LNCAP (cell line): ENCODE data around the gene TBC1D24.

Experiments
- TF ChIP-seq, protein P1 (sequence below): fragments of 450-650 bp; IDR thresholded peaks from 2 replicates; pipeline ENCODE4 v1.5.1; 2017; ENCODE audit warnings: mild to moderate bottlenecking

Gene TBC1D24

DNA sequence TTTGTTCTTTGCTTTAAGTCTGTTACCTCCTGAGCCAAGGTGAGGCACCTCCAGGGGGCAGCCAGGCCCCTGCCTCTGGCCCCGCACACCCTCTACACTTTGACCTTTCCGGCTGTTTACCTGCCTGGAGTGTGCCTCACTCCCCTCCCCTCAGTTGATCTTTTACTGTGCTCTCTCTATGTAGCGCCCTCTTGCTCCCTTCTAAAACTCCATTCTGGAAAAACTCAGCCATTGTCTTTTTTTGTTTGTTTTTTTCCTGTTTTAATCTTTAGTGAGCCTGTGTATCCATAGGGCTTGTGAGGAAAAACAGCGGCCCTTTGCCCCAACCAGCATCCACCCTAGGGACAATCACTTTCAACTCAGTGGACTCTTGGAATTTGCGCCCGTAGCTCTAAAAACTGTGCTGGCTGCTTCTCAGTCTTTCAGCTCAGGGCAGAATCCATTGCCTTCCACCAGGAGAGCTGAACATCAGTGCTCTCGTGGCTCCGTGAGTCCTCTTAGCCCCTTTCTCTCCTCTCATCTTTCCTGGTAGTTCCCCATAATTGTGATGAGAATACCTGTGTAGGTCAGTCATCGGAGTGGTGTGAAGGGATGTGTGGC, 49.5 kb downstream of the TBC1D24 start:
- TF ChIP-seq, protein P1, sequence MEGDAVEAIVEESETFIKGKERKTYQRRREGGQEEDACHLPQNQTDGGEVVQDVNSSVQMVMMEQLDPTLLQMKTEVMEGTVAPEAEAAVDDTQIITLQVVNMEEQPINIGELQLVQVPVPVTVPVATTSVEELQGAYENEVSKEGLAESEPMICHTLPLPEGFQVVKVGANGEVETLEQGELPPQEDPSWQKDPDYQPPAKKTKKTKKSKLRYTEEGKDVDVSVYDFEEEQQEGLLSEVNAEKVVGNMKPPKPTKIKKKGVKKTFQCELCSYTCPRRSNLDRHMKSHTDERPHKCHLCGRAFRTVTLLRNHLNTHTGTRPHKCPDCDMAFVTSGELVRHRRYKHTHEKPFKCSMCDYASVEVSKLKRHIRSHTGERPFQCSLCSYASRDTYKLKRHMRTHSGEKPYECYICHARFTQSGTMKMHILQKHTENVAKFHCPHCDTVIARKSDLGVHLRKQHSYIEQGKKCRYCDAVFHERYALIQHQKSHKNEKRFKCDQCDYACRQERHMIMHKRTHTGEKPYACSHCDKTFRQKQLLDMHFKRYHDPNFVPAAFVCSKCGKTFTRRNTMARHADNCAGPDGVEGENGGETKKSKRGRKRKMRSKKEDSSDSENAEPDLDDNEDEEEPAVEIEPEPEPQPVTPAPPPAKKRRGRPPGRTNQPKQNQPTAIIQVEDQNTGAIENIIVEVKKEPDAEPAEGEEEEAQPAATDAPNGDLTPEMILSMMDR, result no peak

DNA sequence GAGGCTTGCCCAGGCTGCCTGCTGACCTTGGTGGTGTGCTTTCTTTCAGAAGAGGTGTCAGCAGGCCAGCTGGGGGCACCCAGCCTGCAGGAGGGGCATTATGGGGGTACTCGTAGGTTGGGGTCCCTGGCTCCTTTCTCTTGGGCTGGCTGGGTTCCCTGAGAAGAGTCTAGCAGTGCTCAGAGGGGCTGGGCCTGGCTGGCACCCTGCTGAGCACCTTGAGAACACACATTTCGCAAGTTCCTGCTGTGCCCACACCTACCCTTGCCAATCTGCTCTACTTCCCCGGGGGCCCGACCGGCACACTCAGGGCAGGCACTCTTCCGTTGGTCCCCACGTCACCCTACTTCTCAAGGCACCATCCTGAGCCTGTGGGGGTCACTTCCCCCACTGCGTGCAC, 51.2 kb downstream of the TBC1D24 start:
- TF ChIP-seq, protein P1, result no peak

DNA sequence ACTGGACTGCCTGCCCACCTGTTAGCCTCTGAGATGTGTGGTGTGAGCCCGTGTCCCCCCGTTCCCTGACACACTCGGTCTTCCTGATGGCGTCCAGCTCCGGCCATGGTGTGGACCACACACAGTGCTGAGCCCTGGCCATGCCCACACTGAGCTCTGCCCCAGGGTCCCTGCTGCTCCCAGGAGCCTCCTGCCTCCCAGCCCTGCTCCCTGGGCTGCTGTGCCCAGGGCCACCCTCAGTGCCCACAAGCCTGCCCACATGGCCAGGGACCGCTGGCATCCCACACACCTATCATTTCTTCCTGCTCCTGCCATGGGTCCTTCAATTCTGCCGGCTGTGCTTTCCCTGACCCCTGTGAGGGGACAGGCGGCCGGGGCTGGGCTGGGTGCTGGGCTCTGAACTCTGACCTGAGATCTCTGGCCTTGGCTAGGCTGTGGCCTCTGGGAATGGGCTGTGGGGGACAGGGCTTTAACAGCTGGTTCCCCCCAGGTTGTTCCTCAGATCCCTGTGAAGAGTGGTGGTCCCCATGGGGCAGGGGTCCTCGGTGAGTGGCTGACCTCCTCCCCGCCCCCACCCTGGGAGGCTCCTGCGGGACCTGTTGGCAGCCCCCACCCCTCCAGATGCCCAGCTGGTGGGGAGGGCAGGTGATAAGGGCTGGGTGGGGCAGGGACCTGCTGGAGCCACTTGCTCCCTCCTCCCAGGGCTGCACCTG, 52.3 kb downstream of the TBC1D24 start:
- TF ChIP-seq, protein P1, result no peak

DNA sequence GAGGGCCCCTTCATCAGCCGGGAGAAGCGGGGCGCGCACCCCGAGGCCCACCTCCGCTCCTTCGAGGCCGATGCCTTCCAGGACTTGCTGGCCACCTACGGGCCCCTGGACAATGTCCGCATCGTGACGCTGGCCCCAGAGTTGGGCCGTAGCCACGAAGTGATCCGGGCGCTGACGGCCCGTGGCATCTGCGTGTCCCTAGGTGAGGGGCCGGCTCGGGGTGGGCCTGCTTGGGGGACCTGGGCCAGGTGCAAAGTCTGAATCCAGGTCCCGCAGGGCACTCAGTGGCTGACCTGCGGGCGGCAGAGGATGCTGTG, 52.8 kb downstream of the TBC1D24 start:
- TF ChIP-seq, protein P1, result no peak

DNA sequence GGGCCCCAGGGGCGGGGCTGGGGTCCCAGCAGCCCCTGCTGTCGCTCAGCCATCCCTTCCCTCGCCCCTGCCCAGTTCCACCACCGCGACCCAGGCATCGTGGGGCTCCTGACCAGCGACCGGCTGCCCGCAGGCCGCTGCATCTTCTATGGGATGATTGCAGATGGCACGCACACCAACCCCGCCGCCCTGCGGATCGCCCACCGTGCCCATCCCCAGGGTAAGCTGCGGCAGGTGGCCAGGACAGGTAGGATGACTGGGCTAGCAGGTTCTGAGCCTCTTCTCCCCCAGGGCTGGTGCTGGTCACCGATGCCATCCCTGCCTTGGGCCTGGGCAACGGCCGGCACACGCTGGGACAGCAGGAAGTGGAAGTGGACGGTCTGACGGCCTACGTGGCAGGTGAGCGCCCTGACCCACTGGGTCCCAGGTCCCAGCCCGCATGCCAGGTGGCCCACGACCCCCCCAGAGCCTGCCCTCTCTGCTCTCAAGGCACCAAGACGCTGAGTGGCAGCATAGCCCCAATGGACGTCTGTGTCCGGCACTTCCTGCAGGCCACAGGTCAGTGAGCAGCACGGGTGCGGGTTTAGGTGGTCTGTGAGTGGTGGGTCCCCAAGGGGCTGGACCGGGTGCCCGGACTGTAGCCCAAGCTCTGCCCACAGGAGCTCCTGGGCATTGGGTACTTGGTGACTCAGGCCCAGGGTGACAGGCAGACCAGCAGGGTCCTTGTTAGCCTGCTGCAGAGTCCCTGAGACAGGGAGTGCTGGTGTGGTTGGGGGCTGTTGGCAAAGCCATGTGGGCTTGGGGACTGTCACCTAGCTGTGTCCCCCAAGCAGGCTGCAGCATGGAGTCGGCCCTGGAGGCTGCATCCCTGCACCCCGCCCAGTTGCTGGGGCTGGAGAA, 53.5 kb downstream of the TBC1D24 start:
- TF ChIP-seq, protein P1, result no peak

DNA sequence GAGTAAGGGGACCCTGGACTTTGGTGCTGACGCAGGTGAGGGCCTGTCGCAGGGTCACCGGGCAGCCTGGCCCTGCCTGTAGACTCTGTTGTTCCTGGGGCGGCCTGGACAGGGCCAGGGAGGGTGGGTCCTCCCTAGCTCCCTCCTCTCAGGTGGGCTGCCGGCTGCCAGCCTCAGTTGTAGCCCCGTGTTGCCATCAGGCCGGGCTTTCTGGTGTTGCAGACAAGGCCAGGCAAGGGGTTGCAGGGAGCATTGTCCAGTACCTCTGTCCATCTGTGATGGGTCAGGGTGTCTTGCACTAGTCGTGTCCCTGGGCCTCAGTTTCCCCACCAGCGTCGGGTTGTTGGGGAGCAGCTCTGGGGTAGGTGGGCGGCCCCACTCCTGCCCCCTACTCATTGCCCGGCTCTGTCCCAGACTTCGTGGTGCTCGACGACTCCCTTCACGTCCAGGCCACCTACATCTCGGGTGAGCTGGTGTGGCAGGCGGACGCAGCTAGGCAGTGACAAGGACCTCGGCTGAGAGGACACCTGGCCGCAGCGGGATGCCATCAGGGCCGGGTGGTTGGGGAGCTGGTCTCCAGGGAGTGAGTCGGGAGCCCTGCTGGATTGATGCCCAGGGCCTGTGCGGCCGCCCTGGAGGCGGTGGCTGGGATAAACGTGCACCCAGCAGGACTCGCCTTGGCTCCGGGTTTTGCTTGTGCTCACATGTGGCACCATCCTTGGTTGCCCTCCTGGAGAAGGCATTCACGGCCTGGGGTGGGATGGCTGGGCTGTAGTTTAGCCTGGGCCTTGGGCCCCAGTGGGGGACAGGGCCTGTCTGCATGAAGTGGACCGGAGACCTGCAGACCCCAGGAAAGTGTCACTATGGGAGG, 54.4 kb downstream of the TBC1D24 start:
- TF ChIP-seq, protein P1, result no peak
